Tongue (tissue), 2 donors: ENCODE data around the gene TBX6. TPM values are rescaled to one million over a fixed set of nuclear protein-coding genes. Genes with fewer than 3 reads are reported as not detected.
"Not testable (repeated sequence)": the region's sequence is repeated elsewhere in the genome, so short reads cannot be mapped to it uniquely, and the experiment has no call there.

Experiments
- DNase-seq: peaks from one replicate; pipeline ENCODE4 v3.0.0-alpha.2; 2015
- total RNA-seq: library from RNA; depleted of rRNA; stranded (reverse); fragments of >200 nt; gene quantifications from one replicate; pipeline ENCODE4 v1.2.3, GENCODE V29; 2014

Gene TBX6
- total RNA-seq, result 1.4 TPM

DNA sequence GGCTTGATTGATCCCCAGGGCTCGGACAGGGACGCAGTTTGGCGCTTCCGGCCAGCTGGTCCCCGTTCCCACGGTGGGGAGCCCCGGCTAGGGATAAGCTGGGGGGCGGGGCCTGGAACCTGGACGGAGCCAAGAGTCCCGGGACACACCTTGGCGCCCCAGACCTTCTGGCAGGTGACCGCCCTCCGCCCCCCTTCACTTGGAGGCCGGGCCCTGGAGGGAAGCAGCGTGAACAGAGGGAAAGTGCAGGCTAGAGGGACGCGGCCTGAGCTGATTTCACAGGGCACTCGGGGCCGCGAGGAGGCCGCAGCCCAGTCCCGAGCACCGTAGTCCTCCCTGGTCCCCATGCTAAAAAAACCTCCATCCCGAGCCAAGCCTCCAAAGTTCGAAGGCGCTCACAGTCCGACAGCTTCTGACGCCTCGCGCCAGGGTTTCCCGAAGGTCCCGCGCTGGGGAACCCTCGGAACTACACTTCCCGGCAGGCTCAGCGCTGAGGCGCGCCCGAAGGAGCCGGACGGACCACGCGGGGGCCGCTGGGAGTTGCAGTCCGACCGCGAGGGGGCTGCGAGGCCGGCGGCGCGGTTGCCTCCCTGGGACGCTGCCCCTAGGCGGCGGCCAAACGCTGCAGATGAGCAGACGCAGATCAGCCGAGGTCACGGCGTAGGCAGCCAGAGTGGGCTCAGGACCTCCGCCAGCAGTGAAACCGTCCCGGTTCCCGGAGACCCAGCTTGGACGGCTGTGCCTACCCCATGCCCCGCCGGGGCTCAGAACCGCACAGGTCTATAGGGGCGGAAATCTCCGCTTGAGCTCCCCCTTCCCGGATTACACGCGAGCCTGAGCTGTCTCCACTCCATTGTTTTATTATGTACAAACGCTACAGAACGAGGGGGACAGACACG lies at the start of gene TBX6:
Gene TBX6 (minus strand): TSS at position 451 of the 899 bp plus-strand sequence. CDS start 731 bp downstream, outside the sequence.
- DNase-seq, result peak; percentile 96

GRCh38 chr16:30139583-30140481 lies 48.1 kb upstream of the TBX6 start:
- no peak for DNase-seq

GRCh38 chr16:30137897-30138296 lies 46.2 kb upstream of the TBX6 start:
- no peak for DNase-seq

DNA sequence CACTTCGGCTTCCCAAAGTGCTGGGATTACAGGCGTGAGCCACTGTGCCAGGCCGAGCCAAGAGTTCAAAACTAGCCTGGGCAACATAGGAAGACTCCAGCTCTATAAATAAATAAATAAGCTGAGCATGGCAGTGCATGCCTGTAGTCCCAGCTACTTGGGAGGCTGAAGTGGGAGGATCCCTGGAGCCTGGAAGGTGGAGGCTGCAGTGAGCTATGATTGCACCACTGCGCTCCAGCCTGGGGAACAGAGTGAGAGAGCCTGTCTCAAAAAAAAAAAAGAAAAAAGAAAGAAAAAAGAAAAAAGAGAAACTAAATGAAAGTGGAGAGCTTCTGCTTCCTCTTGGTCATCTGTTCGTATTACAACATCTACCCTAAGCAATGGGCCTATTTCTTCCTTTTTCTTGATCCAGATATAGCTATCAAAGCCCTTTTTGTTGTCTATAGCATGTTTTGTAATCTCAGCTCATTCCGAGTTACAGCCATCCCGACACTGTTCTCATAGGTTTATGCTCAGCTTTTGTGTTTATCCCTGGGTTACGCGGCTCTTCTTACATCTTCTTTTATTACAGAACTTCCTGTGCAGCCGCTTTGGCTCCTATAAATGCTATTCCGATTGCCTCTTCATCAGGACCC lies 45.4 kb upstream of the TBX6 start:
- DNase-seq, result no peak

GRCh38 chr16:30132591-30132990 lies 40.9 kb upstream of the TBX6 start:
- no peak for DNase-seq

DNA sequence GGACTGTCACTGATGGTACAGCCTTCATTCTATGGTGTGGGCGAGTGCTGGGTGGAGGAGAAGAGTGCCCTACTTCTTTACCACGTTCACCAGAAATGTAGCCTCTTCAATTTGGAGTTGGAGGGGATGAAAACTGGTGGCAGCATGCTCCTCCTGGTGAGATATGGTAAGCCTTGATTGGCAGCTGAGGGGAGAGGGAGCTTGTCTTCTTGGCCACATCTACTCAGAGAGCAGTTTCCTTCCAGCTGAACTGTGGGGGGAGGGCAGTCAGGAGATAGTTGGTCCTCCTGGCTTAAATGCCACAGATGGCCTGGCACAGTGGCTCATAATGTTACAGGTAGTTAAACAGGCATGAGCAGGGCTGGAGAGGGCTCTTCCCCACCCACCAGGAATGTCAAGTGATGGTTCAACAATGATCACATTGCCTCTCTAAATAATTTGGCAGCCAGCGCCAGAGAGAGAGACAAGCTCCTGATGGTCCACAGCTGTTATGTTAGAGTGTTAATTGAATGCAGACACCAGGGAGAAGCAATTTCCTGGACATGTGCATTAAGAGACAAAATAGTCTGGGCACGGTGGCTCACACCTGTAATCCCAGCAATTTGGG lies 40.2 kb upstream of the TBX6 start:
- peak; percentile 77 for DNase-seq

DNA sequence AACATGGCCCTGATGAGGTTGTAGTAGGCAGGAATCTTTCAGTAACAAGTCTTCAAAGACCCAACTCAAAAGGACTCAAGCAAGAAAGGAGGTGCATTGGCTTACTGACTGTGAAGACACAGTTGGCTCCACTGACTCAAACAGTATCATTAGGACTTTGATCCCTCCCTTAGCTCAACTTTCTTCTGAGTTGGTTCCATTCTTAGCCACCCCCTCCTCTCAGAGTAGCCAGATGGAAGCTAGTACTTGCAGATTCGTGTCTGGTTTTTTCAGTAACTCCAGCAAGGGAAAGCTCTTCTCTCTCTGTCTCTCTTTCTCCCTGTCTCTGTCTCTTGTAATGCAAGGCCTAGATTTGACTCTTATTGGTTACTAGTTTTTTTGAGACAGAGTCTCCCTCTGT lies 36.3 kb upstream of the TBX6 start:
- DNase-seq, result no peak

DNA sequence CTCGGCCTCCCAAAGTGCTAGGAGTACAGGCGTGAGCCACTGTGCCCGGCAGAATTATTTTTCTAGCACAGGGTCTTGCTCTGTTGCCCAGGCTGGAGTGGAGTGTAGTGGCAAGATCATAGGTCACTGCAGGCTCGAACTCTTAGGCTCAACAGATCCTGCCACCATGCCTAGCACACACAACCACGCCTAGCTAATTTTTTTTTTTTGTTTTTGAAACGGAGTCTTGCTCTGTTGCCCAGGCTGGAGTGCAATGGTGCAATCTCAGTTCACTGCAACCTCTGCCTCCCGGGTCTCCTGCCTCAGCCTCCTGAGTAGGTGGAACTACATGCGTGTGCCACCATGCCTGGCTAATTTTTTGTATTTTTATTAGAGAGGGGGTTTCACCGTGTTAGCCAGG lies 34.0 kb upstream of the TBX6 start:
- DNase-seq, result not testable (repeated sequence)

- DNase-seq, result no peak
These were observed 33.3 kb upstream of the TBX6 start for GRCh38 chr16:30124985-30125379.

DNA sequence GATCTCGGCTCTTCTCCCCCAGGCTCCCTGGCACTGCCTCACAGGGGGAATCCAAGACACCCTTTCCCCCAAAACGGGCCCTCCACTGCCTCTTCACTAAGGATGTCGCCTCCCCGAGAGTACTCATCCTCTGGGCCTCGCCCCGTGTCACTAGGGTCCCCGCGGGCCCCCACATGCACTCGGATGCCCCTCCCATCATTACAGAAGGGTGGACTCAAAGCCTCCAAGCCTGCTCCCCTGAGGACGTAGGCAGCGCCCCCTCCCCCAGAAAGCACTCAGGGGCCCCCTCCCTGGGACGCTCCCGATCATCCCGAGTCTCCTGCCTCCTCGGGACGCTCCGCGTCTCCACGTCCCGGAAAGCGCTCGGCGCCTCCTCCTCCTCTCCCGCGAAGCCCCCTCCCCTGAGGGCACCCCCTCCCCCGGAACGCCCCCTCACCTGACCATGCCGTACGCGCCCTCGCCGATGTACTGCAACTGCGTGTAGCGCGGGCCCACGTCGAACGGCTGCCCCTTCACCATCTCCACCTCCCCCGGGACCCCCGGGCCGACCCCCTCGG lies 31.0 kb upstream of the TBX6 start:
- DNase-seq, result no peak

GRCh38 chr16:30121741-30122571 lies 30.2 kb upstream of the TBX6 start:
- peak; percentile 44 for DNase-seq

- DNase-seq, result no peak
These were observed 28.8 kb upstream of the TBX6 start for GRCh38 chr16:30120340-30121105.

DNA sequence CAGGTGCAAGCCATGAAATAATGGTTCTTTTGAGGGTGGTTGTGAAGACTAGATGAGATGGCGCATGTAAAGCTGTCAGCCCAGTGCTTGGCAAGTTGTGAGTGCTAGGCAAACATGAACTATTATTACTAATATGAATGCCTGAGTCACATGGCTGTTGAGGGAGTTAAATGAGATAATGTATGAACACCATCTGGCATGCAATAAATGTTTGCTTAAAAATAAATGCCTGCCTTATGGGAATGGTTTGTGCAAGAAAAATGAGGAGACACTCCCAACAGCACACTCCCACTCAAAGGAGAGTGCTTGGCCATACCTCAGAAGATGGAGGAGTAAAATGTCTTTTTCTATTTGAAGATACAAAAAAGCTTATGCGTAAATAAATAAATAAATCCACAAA lies 27.7 kb upstream of the TBX6 start:
- no peak for DNase-seq

DNA sequence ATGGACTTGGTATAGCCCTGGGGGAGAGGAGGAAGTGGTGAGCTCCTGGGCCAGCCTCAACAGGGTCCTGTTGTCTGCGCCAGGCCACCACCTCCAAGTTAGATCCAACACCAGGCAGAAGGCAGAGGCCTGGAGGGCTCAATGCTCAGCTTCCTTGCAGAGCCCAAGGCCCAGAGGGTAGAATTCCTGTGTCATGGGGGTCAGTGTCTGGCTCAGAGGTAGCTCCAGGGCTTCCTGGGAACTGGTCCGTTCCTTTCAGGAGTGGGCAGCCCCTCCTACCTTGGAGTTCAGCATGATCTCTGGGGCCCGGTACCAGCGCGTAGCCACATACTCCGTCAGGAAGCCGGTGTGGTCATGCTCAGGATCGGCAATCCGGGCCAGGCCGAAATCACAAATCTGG lies 26.0 kb upstream of the TBX6 start:
- DNase-seq, result no peak

GRCh38 chr16:30116291-30117207 lies 24.8 kb upstream of the TBX6 start:
- DNase-seq, result no peak

GRCh38 chr16:30115238-30115637 lies 23.5 kb upstream of the TBX6 start:
- DNase-seq, result no peak

DNA sequence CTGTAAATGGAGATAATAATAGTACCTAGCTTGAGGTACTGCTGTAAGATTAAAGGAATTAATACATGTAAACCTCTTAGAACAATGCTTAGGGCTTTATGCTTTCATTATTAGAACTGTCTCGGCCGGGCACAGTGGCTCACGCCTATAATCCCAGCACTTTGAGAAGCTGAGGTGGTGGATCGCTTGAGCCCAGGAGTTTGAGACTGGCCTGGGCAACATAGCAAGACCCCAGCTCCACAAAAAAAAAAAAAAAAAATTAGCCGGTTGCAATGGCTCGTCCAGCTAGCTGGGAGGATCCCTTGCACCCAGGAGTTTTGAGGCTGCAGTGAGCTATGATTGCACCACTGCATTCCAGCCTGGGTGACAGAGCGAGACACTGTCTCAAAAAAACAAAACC lies 23.1 kb upstream of the TBX6 start:
- DNase-seq, result not testable (repeated sequence)

DNA sequence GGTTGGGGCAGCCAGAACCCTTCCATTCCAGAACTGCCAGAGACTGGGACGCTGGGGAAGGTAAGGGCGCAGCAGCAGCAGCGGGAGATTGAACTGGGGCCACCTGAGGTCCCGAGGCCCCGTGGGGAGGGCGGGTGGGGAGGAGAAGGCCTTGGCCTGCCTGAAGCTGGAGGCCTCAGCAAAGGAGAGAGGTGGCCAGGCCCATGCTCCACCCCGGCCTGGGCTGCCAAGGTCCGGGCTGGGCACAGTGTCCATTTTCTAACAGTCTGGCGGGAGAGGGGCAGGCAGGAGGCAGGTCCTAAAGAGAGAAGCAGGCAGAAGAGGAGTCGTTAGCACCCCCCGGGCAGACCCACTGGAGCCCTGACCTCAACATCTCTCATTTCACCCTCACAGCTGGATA lies 22.7 kb upstream of the TBX6 start:
- no peak for DNase-seq
